OCI-M2 (cell line): ENCODE data around the gene GOLGA3.
"Not testable (repeated sequence)": the region's sequence is repeated elsewhere in the genome, so short reads cannot be mapped to it uniquely, and the experiment has no call there.

Experiments
- DNase-seq: peaks from one replicate; lab custom pipeline; 2025; ENCODE audit not compliant: unreplicated experiment; lab: John Stamatoyannopoulos, UW

The GOLGA3 gene

DNA sequence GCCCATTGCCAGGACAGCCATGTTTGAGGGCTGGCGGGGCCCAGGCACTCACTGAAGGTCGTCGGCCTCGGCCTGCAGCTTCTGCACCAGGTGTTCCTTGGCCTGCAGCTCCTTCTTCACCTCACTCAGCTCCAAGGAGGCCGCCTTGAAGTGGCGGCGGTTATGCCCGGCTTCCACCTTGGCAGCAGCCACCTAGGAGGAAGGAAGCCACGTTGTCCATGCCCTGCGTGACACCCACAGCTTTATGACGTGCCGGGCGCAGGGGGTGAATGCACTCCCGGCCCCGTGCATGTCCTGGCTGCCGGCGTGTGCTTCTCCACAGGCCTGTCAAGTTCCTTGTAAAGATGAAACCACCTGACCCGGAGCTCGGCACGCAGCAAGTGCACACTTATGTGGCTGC, 51.1 kb downstream of the GOLGA3 start:
- no peak for DNase-seq

- DNase-seq: no peak
These were observed 51.7 kb downstream of the GOLGA3 start for GRCh38 chr12:132776816-132777568.

DNA sequence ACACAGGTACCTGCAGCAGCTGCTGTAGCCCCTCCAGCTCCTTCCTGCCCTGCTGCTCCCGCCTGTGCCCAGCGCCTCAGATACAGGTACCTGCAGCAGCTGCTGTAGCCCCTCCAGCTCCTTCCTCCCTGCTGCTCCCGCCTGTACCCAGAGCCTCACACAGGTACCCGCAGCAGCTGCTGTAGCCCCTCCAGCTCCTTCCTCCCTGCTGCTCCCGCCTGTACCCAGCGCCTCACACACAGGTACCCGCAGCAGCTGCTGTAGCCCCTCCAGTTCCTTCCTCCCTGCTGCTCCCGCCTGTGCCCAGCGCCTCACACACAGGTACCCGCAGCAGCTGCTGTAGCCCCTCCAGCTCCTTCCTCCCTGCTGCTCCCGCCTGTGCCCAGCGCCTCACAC, 52.4 kb downstream of the GOLGA3 start:
- not testable (repeated sequence) for DNase-seq

- no peak for DNase-seq
These were observed 53.0 kb downstream of the GOLGA3 start for GRCh38 chr12:132775502-132776229.

GRCh38 chr12:132774646-132775275, 53.9 kb downstream of the GOLGA3 start:
- DNase-seq: no peak

GRCh38 chr12:132774159-132774558, 54.5 kb downstream of the GOLGA3 start:
- DNase-seq: no peak

DNA sequence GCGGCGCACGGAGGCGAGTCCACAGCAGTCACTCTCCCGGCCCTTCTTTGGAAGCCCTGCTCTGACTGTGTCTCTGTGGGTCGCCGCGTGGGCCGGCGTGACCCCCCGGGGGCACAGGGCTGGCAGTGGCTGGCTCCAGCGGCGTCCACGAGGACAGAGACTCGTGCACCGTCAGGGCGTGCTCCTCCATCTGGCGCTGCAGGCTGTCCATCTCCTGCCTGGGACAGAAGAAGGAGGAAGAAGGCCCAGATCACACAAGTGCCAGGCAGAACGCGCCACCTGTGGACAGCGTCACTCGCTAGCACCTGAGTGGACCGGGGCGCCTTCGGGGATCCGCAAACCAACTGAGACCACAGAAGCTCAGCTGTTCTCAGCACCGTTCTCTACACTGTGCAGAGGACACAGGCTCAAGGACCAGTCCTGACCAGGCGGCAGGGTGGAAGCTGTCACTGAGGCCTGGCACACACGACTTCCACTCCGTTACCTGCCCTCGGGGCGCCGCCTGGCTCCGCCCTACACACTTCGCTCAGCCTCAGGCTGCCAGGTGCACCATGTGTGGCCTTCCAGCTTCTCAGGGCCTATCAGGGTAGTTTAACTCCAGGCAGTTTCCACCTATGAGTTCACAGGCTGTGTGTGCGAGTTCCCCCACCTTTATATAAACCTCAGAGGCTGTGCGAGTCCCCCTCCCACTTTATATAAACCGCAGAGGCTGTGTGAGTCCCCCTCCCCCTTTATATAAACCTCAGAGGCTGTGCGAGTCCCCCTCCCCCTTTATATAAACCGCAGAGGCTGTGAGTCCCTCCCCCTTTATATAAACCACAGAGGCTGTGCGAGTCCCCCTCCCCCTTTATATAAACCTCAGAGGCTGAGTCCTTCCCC, 55.4 kb downstream of the GOLGA3 start:
- no peak for DNase-seq

GRCh38 chr12:132772606-132773005, 56.1 kb downstream of the GOLGA3 start:
- no peak for DNase-seq

GRCh38 chr12:132771126-132771838, 57.4 kb downstream of the GOLGA3 start:
- no peak for DNase-seq

- DNase-seq: no peak
These were observed 62.1 kb downstream of the GOLGA3 start for GRCh38 chr12:132766380-132767085.

- no peak for DNase-seq
These were observed 63.3 kb downstream of the GOLGA3 start for GRCh38 chr12:132765361-132765760.

GRCh38 chr12:132764231-132764630, 64.4 kb downstream of the GOLGA3 start:
- DNase-seq: no peak

DNA sequence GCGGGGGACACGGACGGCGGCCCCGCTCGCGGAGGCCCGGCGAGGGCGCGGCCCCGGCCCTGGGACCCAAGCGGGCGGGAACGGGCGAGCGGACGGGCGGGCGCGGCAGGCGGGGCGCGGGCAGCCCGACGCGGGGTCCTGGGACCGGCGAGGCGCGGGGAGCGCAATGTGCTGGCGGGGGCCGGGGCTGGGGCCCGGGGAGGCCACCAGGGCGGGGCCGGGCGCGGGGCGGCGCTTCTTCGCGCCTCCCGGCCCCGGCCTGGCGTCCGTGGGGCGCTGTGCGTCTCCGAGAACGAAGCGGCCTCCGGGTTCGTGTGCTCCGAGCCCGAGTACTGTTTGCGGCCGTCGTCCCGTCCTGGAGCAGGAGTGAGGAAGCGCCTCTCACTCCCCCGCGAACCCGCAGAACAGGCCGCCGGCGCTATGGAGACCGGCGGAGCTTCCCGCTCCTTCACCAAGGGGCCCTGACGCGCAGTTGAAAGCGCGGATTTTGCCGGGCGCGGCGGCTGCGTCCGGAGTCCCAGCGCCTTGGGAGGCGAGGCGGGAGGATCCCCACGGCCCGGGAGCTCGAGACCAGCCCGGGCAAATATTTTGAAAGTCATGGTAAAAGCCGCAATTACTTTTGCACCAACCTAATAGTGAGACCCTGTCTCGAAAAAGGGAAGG, 66.6 kb downstream of the GOLGA3 start:
- no peak for DNase-seq

DNA sequence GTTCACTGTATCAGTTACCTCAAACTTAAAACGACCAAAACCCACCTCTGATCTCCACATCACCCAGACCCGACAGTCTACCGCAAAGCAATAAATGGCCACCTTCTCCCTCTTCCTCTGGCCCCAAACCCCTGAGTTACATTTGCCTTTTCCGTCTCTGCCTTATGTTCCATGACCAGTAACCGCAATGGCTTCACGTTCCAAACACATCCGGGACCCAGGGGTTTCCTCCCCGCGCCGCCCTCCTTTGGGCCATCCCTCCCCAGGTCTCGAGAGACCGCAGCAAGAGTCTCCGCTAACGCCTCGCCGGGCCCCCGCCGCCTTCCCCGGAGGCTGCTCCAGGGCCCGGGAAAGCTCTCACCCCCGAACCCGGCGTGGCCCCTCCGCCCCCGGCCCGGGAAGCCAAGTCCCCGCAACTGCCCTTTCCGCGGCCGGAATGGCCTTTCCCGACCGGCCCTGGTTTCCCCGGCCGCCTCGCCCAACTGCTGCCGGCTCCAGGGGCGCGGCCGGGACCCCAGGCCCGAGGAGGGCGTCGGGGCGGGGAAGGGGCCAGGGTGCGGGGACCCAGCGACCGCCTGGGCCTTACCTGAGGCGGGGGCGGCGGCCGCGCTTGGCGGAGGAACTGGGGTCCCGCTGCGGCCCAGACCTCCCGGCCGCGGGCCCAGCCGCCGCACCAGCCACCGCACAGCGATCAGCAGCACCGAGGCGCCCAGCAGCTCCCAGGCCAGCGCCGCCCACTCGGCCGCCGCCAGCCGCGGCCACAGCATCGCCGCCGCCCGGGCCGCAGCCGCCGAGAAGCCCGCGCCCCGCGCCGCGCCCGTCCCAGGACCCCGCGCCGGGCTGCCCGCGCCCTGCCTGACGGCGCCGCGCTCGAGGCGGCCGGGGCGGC, 67.4 kb downstream of the GOLGA3 start, which contains the start of gene ANKLE2:
Gene ANKLE2 (minus strand): TSS at position 801 of the 889 bp plus-strand sequence. CDS start 34 bp downstream, at position 767.
- no peak for DNase-seq

- no peak for DNase-seq
These were observed 69.3 kb downstream of the GOLGA3 start for GRCh38 chr12:132759359-132759758.

- not testable (repeated sequence) for DNase-seq
These were observed 69.8 kb downstream of the GOLGA3 start for GRCh38 chr12:132758825-132759224.

DNA sequence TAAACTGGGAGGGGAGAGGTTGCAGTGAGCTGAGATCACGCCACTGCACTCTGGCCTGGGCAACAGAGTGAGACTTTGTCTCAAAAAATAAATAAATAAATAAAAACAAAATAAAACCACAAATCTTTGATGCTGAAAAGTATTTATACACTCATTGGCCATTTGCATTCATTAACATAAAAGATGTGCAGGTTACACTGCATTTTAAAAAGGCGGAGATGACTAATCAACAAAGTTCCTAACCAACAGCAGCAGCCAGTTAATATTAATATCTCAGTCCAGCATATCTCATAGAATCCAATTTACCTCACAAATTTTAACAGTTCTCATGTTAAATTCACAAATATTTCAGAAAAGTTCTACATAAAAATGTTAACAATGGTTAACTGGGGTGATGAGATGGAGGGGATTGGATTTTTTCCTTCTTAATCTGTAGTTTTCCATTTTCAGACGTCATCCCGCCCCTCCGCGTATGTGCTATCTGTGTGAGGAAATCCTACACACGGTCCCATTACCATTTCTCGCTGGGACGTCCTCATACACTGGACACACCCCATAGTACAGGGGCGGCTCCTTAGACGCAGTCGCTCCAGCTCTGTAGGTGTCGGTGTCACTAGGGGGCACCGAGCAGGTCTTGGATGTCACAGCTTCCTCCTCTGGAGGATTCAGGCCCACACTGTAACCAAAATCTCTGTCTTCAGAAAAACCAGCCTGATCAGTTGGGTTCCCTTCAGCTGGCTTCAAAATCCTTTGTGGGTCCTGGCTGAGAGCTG, 74.3 kb downstream of the GOLGA3 start:
- DNase-seq: no peak
